SK-N-SH (cell line): ENCODE data around the gene MTHFD1L. TPM values are rescaled to one million over a fixed set of nuclear protein-coding genes. Genes with fewer than 3 reads are reported as not detected.

Source experiments
- CTCF ChIA-PET: fragments of 300-600, 350-600 bp; formaldehyde crosslinking; extraction: SDS; loops from one replicate; lab custom pipeline; 2021; lab: Yijun Ruan, JAX
- POLR2A ChIA-PET: fragments of 350-600 bp; sonication (Branson Sonifier 250); formaldehyde crosslinking; extraction: SDS; loops from one replicate; lab custom pipeline; 2020; ENCODE audit warnings: antibody characterized with exemption, inconsistent platforms; lab: Yijun Ruan, JAX
- DNase-seq: peaks from one replicate; pipeline ENCODE4 v3.0.0; 2012
- H2AFZ ChIP-seq: fragments of 200-600 bp; sonication (generic); 2 replicates; pipeline ENCODE4 v1.8.1; 2016; ENCODE audit warnings: antibody characterized with exemption, mild to moderate bottlenecking, low read depth
- H3F3A ChIP-seq: fragments of 200-600 bp; sonication (generic); replicated peaks from 2 replicates; pipeline ENCODE3; 2016; ENCODE audit warnings: antibody characterized with exemption, mild to moderate bottlenecking; ENCODE audit not compliant: insufficient read depth
- H3K27ac ChIP-seq, 2 experiments: fragments of 200-500 bp in 1 of 2; fragments of 200-600 bp in 1 of 2; sonication (Bioruptor generic) in 1 of 2; sonication (generic), shearing (Covaris generic) in 1 of 2; 2 replicates each; pipeline versions ENCODE4 v1.5.1 to v1.6.1; 2014 to 2016; ENCODE audit warnings: low read depth in 2 of 2, inconsistent platforms in 1 of 2, low read length in 1 of 2, mild to moderate bottlenecking in 1 of 2, mixed read lengths in 1 of 2
- H3K27me3 ChIP-seq: fragments of 200-600 bp; sonication (generic), shearing (Covaris generic); 2 replicates; pipeline ENCODE4 v1.6.1; 2016; ENCODE audit warnings: mixed run types; ENCODE audit not compliant: insufficient read depth
- H3K36me3 ChIP-seq, 2 experiments: fragments of 200-500 bp in 1 of 2; fragments of 200-600 bp in 1 of 2; sonication (Bioruptor generic) in 1 of 2; sonication (generic) in 1 of 2; replicated peaks in 1 of 2; 2 replicates each; pipeline versions ENCODE3 to v1.5.1; 2014 to 2016; ENCODE audit warnings: low read length in 1 of 2, mild to moderate bottlenecking in 1 of 2; ENCODE audit not compliant: insufficient read depth in 2 of 2, control insufficient read depth in 1 of 2
- H3K4me1 ChIP-seq, 2 experiments: fragments of 200-500 bp in 1 of 2; fragments of 200-600 bp in 1 of 2; sonication (Bioruptor generic) in 1 of 2; sonication (generic), shearing (Covaris generic) in 1 of 2; 2 replicates each; pipeline versions ENCODE4 v1.5.1 to v1.6.1; 2014 to 2016; ENCODE audit warnings: low read depth in 1 of 2, low read length in 1 of 2, mixed run types in 1 of 2; ENCODE audit not compliant: insufficient read depth in 2 of 2, control insufficient read depth in 1 of 2
- H3K4me2 ChIP-seq: fragments of 200-600 bp; sonication (generic), shearing (Covaris generic); 2 replicates; pipeline ENCODE4 v1.6.1; 2017; ENCODE audit warnings: mixed run types
- H3K4me3 ChIP-seq, 2 experiments: fragments of 200-500 bp in 1 of 2; fragments of 200-600 bp in 1 of 2; sonication (Bioruptor generic) in 1 of 2; sonication (generic), shearing (Covaris generic) in 1 of 2; 2 replicates each; pipeline versions ENCODE4 v1.5.1 to v1.8.1; 2014 to 2016; ENCODE audit warnings: low read depth in 2 of 2, inconsistent platforms in 1 of 2, low read length in 1 of 2, mild to moderate bottlenecking in 1 of 2, mixed read lengths in 1 of 2, moderate library complexity in 1 of 2
- H3K79me2 ChIP-seq: fragments of 200-600 bp; sonication (generic); 2 replicates; pipeline ENCODE4 v1.8.1; 2017; ENCODE audit warnings: mild to moderate bottlenecking; ENCODE audit not compliant: insufficient read depth
- H3K9ac ChIP-seq: fragments of 200-600 bp; sonication (generic); 2 replicates; pipeline ENCODE4 v1.6.1; 2017; ENCODE audit warnings: mixed run types
- H3K9me2 ChIP-seq: fragments of 200-600 bp; sonication (generic); 2 replicates; pipeline ENCODE4 v1.6.1; 2017; ENCODE audit warnings: mixed run types
- H3K9me3 ChIP-seq: fragments of 200-600 bp; sonication (generic); 2 replicates; pipeline ENCODE4 v1.6.1; 2017; ENCODE audit warnings: mixed run types, mild to moderate bottlenecking, moderate library complexity
- H4K20me1 ChIP-seq: fragments of 200-600 bp; sonication (generic); 2 replicates; pipeline ENCODE4 v1.6.1; 2017; ENCODE audit warnings: mild to moderate bottlenecking, mixed run types; ENCODE audit not compliant: insufficient read depth
- ELF1 ChIP-seq: IDR thresholded peaks from 2 replicates; pipeline ENCODE4 v1.4.0; 2012
- EP300 ChIP-seq, 2 experiments: IDR thresholded peaks; 2 replicates each; pipeline versions ENCODE4 v1.4.0 to v1.6.1; 2012; ENCODE audit warnings: borderline replicate concordance in 1 of 2, low read depth in 1 of 2, low read length in 1 of 2
- FOSL2 ChIP-seq: IDR thresholded peaks from 2 replicates; pipeline ENCODE4 v1.4.0; 2012; ENCODE audit warnings: low read depth, mild to moderate bottlenecking, moderate library complexity, borderline replicate concordance
- FOXJ3 ChIP-seq: sonication (generic); formaldehyde crosslinking; IDR thresholded peaks from 2 replicates; pipeline ENCODE4 v1.5.1; 2020; ENCODE audit warnings: mild to moderate bottlenecking, missing genetic modification reagents
- FOXM1 ChIP-seq: IDR thresholded peaks from 2 replicates; pipeline ENCODE4 v1.4.0; 2012; ENCODE audit warnings: low read depth, mild to moderate bottlenecking
- GABPA ChIP-seq: IDR thresholded peaks from 2 replicates; pipeline ENCODE4 v1.4.0; 2012; ENCODE audit warnings: low read depth, mild to moderate bottlenecking
- IRF3 ChIP-seq: fragments of 150-350 bp; IDR thresholded peaks from 2 replicates; pipeline ENCODE4 v1.6.1; 2016; ENCODE audit warnings: mild to moderate bottlenecking, low read depth, low read length
- MAX ChIP-seq: IDR thresholded peaks from 2 replicates; pipeline ENCODE4 v1.4.0; 2012; ENCODE audit warnings: low read depth
- NRF1 ChIP-seq: IDR thresholded peaks from 2 replicates; pipeline ENCODE4 v1.6.1; 2012; ENCODE audit warnings: low read depth, mild to moderate bottlenecking, low read length
- PBX3 ChIP-seq: IDR thresholded peaks from 2 replicates; pipeline ENCODE4; 2012
- RAD21 ChIP-seq: IDR thresholded peaks from 2 replicates; pipeline ENCODE4 v1.6.1; 2012; ENCODE audit warnings: mild to moderate bottlenecking, low read length
- REST ChIP-seq: IDR thresholded peaks from 2 replicates; pipeline ENCODE4 v1.6.1; 2012; ENCODE audit warnings: mild to moderate bottlenecking, low read depth, low read length, moderate library complexity
- RFX5 ChIP-seq: IDR thresholded peaks from 2 replicates; pipeline ENCODE4 v1.6.1; 2012; ENCODE audit warnings: mild to moderate bottlenecking, improper control_type of control experiment, low read length
- SIN3A ChIP-seq: IDR thresholded peaks from 2 replicates; pipeline ENCODE4 v1.6.1; 2012; ENCODE audit warnings: low read depth, mild to moderate bottlenecking, low read length, moderate library complexity, borderline replicate concordance
- TAF1 ChIP-seq: IDR thresholded peaks from 2 replicates; pipeline ENCODE4 v1.6.1; 2012; ENCODE audit warnings: low read depth, mild to moderate bottlenecking, low read length, moderate library complexity, borderline replicate concordance
- TCF12 ChIP-seq: IDR thresholded peaks from 2 replicates; pipeline ENCODE4 v1.4.0; 2012
- USF2 ChIP-seq: fragments of 150-350 bp; IDR thresholded peaks from 2 replicates; pipeline ENCODE4 v1.6.1; 2017; ENCODE audit warnings: antibody characterized with exemption, low read length, low read depth, borderline replicate concordance
- YY1 ChIP-seq: IDR thresholded peaks from 2 replicates; pipeline ENCODE4 v1.4.0; 2012; ENCODE audit warnings: low read depth, mild to moderate bottlenecking
- WGBS: methylation state at CpG from one replicate; pipeline ENCODE4 v1.1.6; 2017; ENCODE audit warnings: low lambda C conversion rate; 5-methylcytosine and 5-hydroxymethylcytosine counted together
- polyA plus RNA-seq, 3 experiments: library from polyadenylated mRNA; depleted of rRNA; stranded (reverse); fragments of >200 nt; gene quantifications; 2 replicates each; pipeline ENCODE4 v1.2.3, GENCODE V29; 2012

MTHFD1L gene
- polyA plus RNA-seq, 1 of the 3 experiments (the other 2 are of a cell fraction) = 37.0 TPM

GRCh38 chr6:151137542-151137941 lies 272.0 kb downstream of the MTHFD1L start:
- TF ChIP-seq TAF1 = no peak
- no peak for TF ChIP-seq YY1
- TF ChIP-seq GABPA = no peak
- TF ChIP-seq RAD21 = no peak
- no peak for TF ChIP-seq REST
- no peak for TF ChIP-seq IRF3
- no peak for TF ChIP-seq RFX5
- TF ChIP-seq FOXJ3 (CRISPR knock-in tag) = no peak
- TF ChIP-seq TCF12 = no peak
- no peak for TF ChIP-seq USF2
- H3K4me2 ChIP-seq = no peak overlapping the region
- no peaks in the 10 kb centered on the region for H3K9me2 ChIP-seq
- CTCF ChIA-PET = no interaction called here
- H3F3A ChIP-seq = no peaks in the 10 kb centered on the region
- H3K9ac ChIP-seq = no peak overlapping the region
- DNase-seq = no peak
- POLR2A ChIA-PET = no interaction called here
- no peaks in the 10 kb centered on the region for H3K79me2 ChIP-seq
- H3K4me3 ChIP-seq = no peak overlapping the region
- H3K36me3 ChIP-seq = no peaks in the 10 kb centered on the region
- WGBS = 88% methylated on average over 6 of the region's 6 CpGs
- no peaks in the 10 kb centered on the region for H3K27me3 ChIP-seq
- H3K4me1 ChIP-seq = no peaks in the 10 kb centered on the region; a peak in 1 of 4 replicates
- no peak overlapping the region for H2AFZ ChIP-seq
- H3K27ac ChIP-seq = no peak overlapping the region
- no peaks in the 10 kb centered on the region for H4K20me1 ChIP-seq
- no peaks in the 10 kb centered on the region for H3K9me3 ChIP-seq

- no peak overlapping the region for H2AFZ ChIP-seq
- no peaks in the 10 kb centered on the region for H3F3A ChIP-seq
- no peak for DNase-seq
- H3K9me2 ChIP-seq = no peaks in the 10 kb centered on the region
- no peak overlapping the region for H3K9ac ChIP-seq
- ChIA-PET POLR2A (no interaction called here), CTCF (interaction anchor here (1.2 kb wide), 1 partner anchor 126 kb away, joined by 4 read pairs; no protein-coding TSS in a partner anchor)
- no peak for TF ChIP-seq TAF1
- TF ChIP-seq FOSL2 = no peak
- no peak for TF ChIP-seq IRF3
- no peak for TF ChIP-seq NRF1
- no peak for TF ChIP-seq SIN3A
- no peak for TF ChIP-seq FOXM1
- TF ChIP-seq ELF1 = no peak
- TF ChIP-seq EP300 (IDR thresholded peaks at IDR 0.05; ENCODE audit: borderline replicate concordance in 1 of 2, low read depth in 1 of 2, low read length in 1 of 2) = no peak
- no peak for TF ChIP-seq YY1
- no peak for TF ChIP-seq PBX3
- no peak for TF ChIP-seq USF2
- TF ChIP-seq MAX = no peak
- TF ChIP-seq RAD21 = no peak
- H4K20me1 ChIP-seq = no peaks in the 10 kb centered on the region
- no peaks in the 10 kb centered on the region for H3K36me3 ChIP-seq
- no peaks in the 10 kb centered on the region for H3K9me3 ChIP-seq
- no peak overlapping the region for H3K27ac ChIP-seq
- no peaks in the 10 kb centered on the region for H3K27me3 ChIP-seq
- H3K4me1 ChIP-seq = no peaks in the 10 kb centered on the region; a peak in 2 of 4 replicates
- 98% methylated on average over 8 of the region's 11 CpGs for WGBS
- H3K4me3 ChIP-seq = no peak overlapping the region
- H3K79me2 ChIP-seq = no peaks in the 10 kb centered on the region
- H3K4me2 ChIP-seq = no peak overlapping the region
These were observed 274.0 kb downstream of the MTHFD1L start for GRCh38 chr6:151139524-151139923.
